Fibroblast of the aortic adventitia (primary cell): ENCODE measurements around the gene GRIK1. TPM values are rescaled to one million over a fixed set of nuclear protein-coding genes. Genes with fewer than 3 reads are reported as not detected.

Experiments
- DNase-seq: peaks from one replicate; pipeline ENCODE4 v3.0.0-alpha.2; 2010; ENCODE audit warnings: low read depth
- H3K4me3 ChIP-seq: 2 replicates; pipeline ENCODE4 v1.5.1; 2011; ENCODE audit warnings: low read depth, mild to moderate bottlenecking, control low read depth, low read length, moderate library complexity
- total RNA-seq: library from RNA; depleted of rRNA; stranded (reverse); fragments of >200 nt; gene quantifications from 2 replicates; pipeline ENCODE4 v1.2.3, GENCODE V29; 2012; ENCODE audit warnings: low replicate concordance
- TF ChIP-seq, protein P1 (sequence below): IDR thresholded peaks from 2 replicates; pipeline ENCODE4 v1.5.1; 2011; ENCODE audit warnings: mild to moderate bottlenecking, low read length, control low read depth, inconsistent platforms; ENCODE audit not compliant: insufficient read depth

Gene GRIK1
- total RNA-seq, 1 donor, result 0.81 TPM

DNA sequence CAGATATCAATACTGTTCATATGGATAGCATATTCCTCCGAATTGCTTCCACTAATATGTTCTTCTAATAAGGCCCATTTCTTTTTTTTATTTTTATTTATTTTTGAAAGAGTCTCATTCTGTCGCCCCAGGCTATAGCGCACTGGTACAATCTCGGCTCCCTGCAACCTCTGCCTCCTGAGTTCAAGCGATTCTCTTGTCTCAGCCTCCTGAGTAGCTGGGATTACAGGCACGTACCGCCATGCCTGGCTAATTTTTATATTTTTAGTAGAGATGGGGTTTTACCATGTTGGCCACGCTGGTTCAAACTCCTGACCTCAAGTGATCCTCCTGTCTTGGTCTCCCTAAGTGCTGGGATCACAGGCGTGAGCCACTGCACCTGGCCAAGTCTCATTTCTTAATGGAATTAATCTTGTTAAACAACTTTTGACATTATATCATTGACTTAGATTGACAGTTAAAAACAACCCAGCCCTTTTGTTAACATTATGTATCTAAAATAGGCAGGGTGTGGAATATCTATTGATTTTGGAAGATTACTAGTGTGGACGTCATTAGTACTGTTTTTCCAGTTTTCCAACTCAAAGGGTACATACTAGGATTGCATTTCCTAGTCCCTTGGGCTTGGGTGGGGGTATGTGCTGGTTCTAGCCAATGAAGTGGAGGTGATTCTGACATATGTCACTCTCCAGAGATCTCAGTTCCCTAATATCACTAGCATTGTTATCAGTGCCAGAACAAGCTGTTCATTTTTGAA lies 281.4 kb downstream of the GRIK1 start:
- TF ChIP-seq, protein P1, sequence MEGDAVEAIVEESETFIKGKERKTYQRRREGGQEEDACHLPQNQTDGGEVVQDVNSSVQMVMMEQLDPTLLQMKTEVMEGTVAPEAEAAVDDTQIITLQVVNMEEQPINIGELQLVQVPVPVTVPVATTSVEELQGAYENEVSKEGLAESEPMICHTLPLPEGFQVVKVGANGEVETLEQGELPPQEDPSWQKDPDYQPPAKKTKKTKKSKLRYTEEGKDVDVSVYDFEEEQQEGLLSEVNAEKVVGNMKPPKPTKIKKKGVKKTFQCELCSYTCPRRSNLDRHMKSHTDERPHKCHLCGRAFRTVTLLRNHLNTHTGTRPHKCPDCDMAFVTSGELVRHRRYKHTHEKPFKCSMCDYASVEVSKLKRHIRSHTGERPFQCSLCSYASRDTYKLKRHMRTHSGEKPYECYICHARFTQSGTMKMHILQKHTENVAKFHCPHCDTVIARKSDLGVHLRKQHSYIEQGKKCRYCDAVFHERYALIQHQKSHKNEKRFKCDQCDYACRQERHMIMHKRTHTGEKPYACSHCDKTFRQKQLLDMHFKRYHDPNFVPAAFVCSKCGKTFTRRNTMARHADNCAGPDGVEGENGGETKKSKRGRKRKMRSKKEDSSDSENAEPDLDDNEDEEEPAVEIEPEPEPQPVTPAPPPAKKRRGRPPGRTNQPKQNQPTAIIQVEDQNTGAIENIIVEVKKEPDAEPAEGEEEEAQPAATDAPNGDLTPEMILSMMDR, result no peak
- no peak for DNase-seq
- H3K4me3 ChIP-seq, result no peak overlapping the region

GRCh38 chr21:29657240-29657989 lies 282.4 kb downstream of the GRIK1 start:
- TF ChIP-seq, protein P1, result no peak
- no peak for DNase-seq

GRCh38 chr21:29656504-29657239 lies 283.1 kb downstream of the GRIK1 start:
- DNase-seq, result peak; percentile 77
- no peak overlapping the region for H3K4me3 ChIP-seq
- TF ChIP-seq, protein P1, result no peak

More at GRCh38 chr21:29657240-29657989, 282.4 kb downstream of the GRIK1 start:
- H3K4me3 ChIP-seq, result no peak overlapping the region

- no peak overlapping the region for H3K4me3 ChIP-seq
- TF ChIP-seq, protein P1, result no peak
These were observed 284.2 kb downstream of the GRIK1 start for GRCh38 chr21:29655577-29655976.

GRCh38 chr21:29654855-29655254 lies 284.9 kb downstream of the GRIK1 start:
- H3K4me3 ChIP-seq, result no peak overlapping the region
- no peak for DNase-seq
- TF ChIP-seq, protein P1, result no peak

More at GRCh38 chr21:29655577-29655976, 284.2 kb downstream of the GRIK1 start:
- DNase-seq, result no peak

GRCh38 chr21:29654203-29654602 lies 285.6 kb downstream of the GRIK1 start:
- TF ChIP-seq, protein P1, result no peak
- H3K4me3 ChIP-seq, result no peak overlapping the region
- no peak for DNase-seq
